GM21515 (cell line): ENCODE measurements around the gene ZNF224.
A peak's percentile ranks its signal among the peaks of the same experiment; 100 is the strongest.
"Not testable (repeated sequence)": the region's sequence is repeated elsewhere in the genome, so short reads cannot be mapped to it uniquely, and the experiment has no call there.

Source experiments
- ATAC-seq: cut with Tn5 transposase; IDR thresholded peaks from one replicate; pipeline ENCODE4 v1.9.1; 2021; ENCODE audit not compliant: unreplicated experiment

Gene ZNF224

DNA sequence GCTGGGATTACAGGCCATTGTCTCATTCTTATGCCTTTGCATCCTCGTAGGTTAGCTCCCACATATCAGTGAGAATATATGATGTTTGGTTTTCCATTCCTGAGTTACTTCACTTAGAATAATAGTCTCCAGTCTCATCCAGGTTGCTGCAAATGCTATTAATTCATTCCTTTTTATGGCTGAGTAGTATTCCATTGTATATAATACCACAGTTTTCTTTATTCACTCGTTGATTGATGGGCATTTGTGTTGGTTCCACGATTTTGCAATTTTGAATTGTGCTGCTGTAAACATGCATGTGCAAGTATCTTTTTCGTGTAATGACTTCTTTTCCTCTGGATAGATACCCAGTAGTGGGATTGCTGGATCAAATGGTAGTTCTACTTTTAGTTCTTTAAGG is 27.0 kb downstream of the ZNF224 start:
- not testable (repeated sequence) for ATAC-seq

DNA sequence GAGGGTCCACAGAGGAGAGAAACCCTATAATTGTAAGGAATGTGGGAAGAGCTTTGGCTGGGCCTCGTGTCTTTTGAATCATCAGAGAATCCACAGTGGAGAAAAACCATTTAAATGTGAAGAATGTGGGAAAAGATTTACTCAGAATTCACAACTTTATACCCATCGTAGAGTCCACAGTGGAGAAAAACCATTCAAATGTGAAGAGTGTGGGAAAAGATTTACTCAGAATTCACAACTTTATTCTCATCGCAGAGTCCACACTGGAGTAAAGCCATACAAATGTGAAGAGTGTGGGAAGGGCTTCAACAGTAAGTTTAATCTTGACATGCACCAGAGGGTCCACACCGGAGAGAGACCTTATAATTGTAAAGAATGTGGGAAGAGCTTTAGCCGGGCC is 37.8 kb downstream of the ZNF224 start:
- ATAC-seq, result no peak

DNA sequence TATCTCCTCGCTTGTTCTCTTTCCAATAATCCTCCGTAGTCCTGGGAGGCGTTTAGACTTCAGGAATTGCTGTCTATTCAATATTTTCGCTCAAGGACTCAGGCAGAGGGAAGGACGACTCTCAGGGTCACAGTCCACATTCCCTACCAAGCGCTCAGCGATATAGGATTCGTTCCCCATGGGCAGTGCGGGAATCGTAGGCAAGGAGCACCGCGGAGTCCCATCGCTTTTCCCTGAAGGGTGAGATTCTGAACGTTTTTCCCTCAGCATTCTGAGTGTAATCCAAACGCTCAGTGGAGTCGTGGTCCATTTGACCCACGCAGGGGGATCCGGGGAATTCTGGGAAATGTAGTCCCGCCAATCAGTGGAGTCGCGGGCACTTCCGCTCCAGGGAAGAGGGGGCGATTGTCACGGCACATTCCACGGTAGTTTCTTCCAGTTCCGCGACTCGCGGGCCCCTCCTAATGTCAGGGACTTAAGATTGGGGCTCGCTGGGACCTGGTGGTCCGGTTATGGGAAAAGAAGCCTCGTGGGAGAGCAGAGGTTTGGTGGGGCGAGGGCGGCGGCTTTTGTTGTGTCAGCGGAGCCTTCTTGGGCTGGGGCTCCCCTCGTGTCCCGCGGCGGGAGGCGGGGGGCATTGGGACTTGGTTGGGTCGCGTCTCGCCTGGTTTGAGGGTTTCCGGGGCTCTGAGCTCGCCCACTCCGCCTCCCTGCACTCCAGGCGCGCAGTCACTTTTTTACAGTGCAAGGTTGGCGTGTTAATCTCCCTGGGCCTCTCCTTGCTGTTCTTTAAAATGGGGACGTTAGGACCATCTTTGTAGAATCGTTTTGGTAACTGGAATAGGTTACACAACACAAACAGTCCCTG is 47.3 kb downstream of the ZNF224 start, which contains the start of gene ZNF234:
Gene ZNF234, plus strand, starts transcription at position 364 of the 868 bp plus-strand sequence. CDS start 3,079 bp downstream, outside the sequence.
- peak; percentile 63 for ATAC-seq

DNA sequence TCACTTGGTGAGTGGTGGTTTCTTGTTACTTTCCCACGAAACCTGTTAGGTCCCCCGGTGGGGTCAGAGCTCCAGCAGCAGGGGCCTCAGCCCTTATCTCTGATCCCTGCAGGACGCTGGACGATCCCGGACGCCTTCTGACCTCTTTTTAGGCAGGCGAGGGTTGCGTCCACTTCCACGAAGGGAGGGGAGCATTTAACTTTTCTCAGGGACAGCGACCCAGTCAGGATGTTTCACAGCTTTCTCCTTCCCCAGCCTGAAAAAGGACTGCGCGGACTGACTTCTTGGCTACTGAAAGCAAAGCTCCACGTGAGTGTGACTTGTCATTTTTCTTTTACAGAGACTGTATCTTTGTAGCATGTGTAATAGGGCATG is 47.9 kb downstream of the ZNF224 start:
- peak; percentile 9 for ATAC-seq

DNA sequence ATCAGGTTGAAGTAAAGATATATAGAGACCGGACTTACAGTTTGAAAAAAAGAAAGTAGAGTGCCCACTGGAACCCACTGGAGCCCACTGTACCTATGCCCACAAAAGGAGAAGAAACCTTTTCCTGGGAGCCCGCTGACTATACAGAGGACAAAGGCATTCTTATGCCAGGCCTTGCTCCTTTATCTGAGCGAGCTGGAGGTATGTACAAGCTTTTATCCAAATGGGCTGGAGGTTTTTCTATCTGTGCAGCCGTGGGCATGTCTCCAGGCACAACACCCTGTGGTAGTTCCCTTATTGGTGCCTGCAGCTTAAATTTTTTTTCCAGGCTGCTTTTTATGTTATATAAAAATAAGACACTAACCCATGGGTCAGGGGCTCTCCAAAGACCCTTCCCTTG is 55.6 kb downstream of the ZNF224 start:
- no peak for ATAC-seq

DNA sequence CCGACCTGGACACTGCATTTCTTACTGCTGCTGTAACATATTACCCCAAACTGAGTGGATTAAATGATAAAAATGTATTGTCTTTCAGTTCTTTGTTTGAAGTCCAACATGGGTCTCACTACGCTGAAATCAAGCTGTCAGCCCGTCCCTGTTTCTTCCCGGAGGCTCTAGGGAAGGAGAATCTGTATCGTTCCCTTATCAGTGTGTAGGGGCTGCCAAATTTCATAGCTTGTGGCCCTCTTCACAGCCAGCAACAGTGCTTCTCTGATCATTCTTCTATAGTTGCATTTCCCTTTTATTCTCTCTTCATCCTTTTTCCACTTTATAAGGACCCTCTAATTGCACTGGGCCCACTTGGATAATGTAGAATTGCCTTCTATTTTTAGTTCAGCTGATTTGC is 57.3 kb downstream of the ZNF224 start:
- no peak for ATAC-seq

DNA sequence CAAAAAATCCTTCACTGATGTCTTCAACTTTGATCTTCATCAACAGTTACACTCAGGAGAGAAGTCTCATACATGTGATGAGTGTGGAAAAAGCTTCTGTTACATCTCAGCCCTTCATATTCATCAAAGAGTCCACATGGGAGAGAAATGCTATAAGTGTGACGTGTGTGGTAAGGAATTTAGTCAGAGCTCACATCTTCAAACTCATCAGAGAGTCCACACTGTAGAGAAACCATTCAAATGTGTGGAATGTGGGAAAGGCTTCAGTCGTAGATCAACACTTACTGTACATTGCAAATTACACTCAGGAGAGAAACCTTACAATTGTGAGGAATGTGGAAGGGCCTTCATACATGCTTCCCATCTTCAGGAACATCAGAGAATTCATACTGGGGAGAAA is 62.3 kb downstream of the ZNF224 start:
- no peak for ATAC-seq
